ENCODE results near the gene CNBP.

Gene CNBP

DNA sequence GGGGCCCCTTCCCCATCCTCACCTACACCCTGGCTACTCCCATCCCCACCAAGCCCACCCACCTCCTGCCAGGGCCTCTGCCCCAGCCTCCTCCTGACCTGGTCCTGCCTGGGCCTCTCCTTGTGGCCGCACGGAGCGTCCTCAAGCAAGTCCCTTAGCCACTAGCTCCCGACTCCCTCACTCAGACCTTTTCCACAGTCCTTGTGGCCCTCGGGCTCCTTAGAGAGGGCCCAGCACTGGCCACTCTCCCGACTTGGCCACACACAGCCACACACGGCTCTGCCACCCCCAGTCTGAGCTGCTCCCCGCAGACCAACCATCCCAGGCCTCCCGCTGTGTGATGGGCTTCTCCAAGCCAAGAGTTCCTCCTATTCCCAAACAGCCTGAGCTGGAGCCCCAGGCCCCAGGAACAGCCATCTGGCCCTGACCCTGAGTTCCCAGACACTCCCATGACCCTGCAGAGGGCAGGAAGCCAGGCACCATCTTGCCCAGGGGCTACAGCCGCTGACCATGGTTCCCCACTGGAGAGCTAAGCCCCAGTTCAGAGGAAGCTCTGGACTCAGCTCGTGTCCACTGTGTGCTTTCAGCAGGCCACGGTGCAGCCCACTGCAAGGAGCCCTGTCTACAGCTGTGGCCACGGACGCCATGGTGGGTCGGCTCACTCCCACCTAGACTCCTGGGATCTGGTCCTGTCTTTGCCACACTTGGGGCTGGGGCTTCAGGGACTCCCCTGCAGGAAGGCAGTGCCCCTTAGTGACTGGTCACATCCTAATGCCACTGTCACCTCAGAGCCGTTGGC is 55.1 kb downstream of the CNBP start:
- H3K9me3 ChIP-seq (ENCODE audit: control insufficient read depth, low read length), result no peaks in the 10 kb centered on the region
- no peak for DNase-seq (ENCODE audit: low read depth)
- H3K27me3 ChIP-seq (replicated peaks; ENCODE audit: control insufficient read depth, insufficient read depth, low read length), result no peaks in the 10 kb centered on the region
- H3K9ac ChIP-seq (ENCODE audit: low read length), result no peak overlapping the region
- H3K4me1 ChIP-seq (ENCODE audit: control insufficient read depth, insufficient read depth, low read length), result peaks cover 3% of the 10 kb centered on the region
- no peak overlapping the region for H3K4me3 ChIP-seq (ENCODE audit: low read length)
- peaks cover 61% of the 10 kb centered on the region for H3K36me3 ChIP-seq (ENCODE audit: control insufficient read depth, insufficient read depth, low read length, severe bottlenecking)

GRCh38 chr3:129126726-129127280 is 56.9 kb downstream of the CNBP start:
- Histone ChIP-seq H3K36me3 (ENCODE audit: control insufficient read depth, insufficient read depth, low read length, severe bottlenecking) (peaks cover 44% of the 10 kb centered on the region), H3K4me1 (ENCODE audit: control insufficient read depth, insufficient read depth, low read length) (peaks cover 8% of the 10 kb centered on the region), H3K9ac (ENCODE audit: low read length) (no peak overlapping the region), H3K27me3 (replicated peaks; ENCODE audit: control insufficient read depth, insufficient read depth, low read length) (no peaks in the 10 kb centered on the region), H3K9me3 (ENCODE audit: control insufficient read depth, low read length) (no peaks in the 10 kb centered on the region), H3K4me3 (ENCODE audit: low read length) (no peak overlapping the region)
- no peak for DNase-seq (ENCODE audit: low read depth)

DNA sequence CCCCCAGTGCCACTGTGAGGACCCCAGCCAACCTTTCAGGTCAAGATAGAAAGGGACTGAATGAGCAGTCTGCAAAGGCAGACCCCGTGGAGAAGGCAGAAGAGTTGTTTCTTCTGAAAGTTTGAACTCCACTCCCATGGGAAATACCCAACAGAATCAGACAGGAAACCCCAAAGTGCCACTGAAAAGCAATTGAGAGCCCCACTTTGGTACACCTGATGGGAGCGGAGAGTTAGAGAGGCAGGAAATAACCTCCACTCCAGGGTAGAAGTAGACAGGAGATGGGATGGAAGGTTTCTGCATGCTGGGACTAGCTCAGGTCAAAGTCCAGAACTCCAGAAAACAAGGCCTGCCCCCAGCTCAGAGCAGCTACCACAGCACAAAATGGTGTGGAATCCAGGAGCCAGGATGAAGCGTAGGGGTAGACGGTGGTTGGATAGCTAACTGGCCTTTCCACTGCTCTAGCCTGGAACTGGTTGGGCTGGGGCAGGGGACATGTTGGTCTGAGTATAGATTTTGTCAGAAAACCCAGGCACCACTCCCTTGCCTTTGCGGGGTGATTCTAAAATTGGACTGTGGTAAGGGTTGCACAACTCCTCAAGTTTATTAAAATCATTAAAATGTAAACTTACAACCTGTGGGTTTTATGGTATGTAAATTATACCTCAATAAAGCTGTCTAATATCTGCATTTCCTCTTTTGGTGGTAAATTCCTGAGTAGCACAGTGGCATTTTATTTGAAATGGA is 60.2 kb downstream of the CNBP start:
- Histone ChIP-seq H3K4me3 (ENCODE audit: low read length) (no peak overlapping the region), H3K4me1 (ENCODE audit: control insufficient read depth, insufficient read depth, low read length) (peaks cover 23% of the 10 kb centered on the region), H3K9ac (ENCODE audit: low read length) (no peak overlapping the region), H3K27me3 (replicated peaks; ENCODE audit: control insufficient read depth, insufficient read depth, low read length) (no peaks in the 10 kb centered on the region), H3K36me3 (ENCODE audit: control insufficient read depth, insufficient read depth, low read length, severe bottlenecking) (peaks cover 10% of the 10 kb centered on the region), H3K9me3 (ENCODE audit: control insufficient read depth, low read length) (no peaks in the 10 kb centered on the region)
- DNase-seq (ENCODE audit: low read depth), result peak; percentile 58

GRCh38 chr3:129122412-129123011 is 61.2 kb downstream of the CNBP start:
- no peak overlapping the region for H3K9ac ChIP-seq (ENCODE audit: low read length)
- no peaks in the 10 kb centered on the region for H3K9me3 ChIP-seq (ENCODE audit: control insufficient read depth, low read length)
- peaks cover 23% of the 10 kb centered on the region for H3K4me1 ChIP-seq (ENCODE audit: control insufficient read depth, insufficient read depth, low read length)
- H3K36me3 ChIP-seq (ENCODE audit: control insufficient read depth, insufficient read depth, low read length, severe bottlenecking), result peaks cover 10% of the 10 kb centered on the region
- H3K27me3 ChIP-seq (replicated peaks; ENCODE audit: control insufficient read depth, insufficient read depth, low read length), result no peaks in the 10 kb centered on the region
- no peak overlapping the region for H3K4me3 ChIP-seq (ENCODE audit: low read length)
- DNase-seq (ENCODE audit: low read depth), result peak; percentile 41

DNA sequence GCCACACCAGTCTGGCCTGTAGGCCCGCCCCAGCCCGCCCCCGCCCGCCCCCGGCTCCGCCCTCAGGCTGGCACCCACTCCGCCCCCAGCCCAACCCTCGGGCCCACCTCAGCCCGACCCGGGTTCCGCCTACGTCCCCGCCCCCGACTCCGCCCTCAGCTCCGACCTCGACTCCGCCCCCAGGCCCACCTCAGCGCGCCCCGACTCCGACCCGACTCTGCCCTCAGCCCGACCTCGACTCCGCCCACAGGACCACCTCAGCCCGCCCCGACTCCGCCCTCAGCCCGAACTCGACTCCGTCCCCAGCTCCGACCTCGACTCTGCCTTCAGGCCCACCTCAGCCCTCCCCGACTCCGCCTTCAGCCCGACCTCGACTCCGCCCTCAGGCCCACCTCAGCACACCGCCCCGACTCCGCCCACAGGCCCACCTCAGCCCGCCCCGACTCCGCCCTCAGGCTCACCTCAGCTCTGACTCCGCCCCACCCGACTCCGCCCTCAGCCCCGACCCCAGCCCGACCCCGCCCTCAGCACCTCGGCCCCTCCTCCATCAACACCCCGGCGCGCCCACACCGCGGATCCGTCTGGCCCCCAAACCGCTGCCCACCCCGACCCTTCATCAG is 61.8 kb downstream of the CNBP start, which contains the start of gene RAB43:
RAB43 (minus strand) TSS at position 13 of the 620 bp plus-strand sequence. CDS start 315 bp downstream, outside the sequence.
- DNase-seq (ENCODE audit: low read depth), result peak; percentile 91

GRCh38 chr3:129121016-129121791 is 62.5 kb downstream of the CNBP start:
- Histone ChIP-seq H3K27me3 (replicated peaks; ENCODE audit: control insufficient read depth, insufficient read depth, low read length) (no peaks in the 10 kb centered on the region), H3K4me3 (ENCODE audit: low read length) (peak overlapping the region; percentile 88), H3K9me3 (ENCODE audit: control insufficient read depth, low read length) (no peaks in the 10 kb centered on the region), H3K4me1 (ENCODE audit: control insufficient read depth, insufficient read depth, low read length) (peaks cover 32% of the 10 kb centered on the region), H3K9ac (ENCODE audit: low read length) (peak overlapping the region; percentile 92), H3K36me3 (ENCODE audit: control insufficient read depth, insufficient read depth, low read length, severe bottlenecking) (peaks cover 9% of the 10 kb centered on the region)
- no peak for DNase-seq (ENCODE audit: low read depth)

More for the DNA sequence above, 61.8 kb downstream of the CNBP start, which contains the start of gene RAB43:
- Histone ChIP-seq H3K9ac (ENCODE audit: low read length) (peak within 1 kb of the TSS; percentile 92), H3K27me3 (replicated peaks; ENCODE audit: control insufficient read depth, insufficient read depth, low read length) (no peaks in the 10 kb centered on the region), H3K4me1 (ENCODE audit: control insufficient read depth, insufficient read depth, low read length) (peaks cover 25% of the 10 kb centered on the region), H3K9me3 (ENCODE audit: control insufficient read depth, low read length) (no peaks in the 10 kb centered on the region), H3K36me3 (ENCODE audit: control insufficient read depth, insufficient read depth, low read length, severe bottlenecking) (peaks cover 9% of the 10 kb centered on the region), H3K4me3 (ENCODE audit: low read length) (peak within 1 kb of the TSS; percentile 88)

GRCh38 chr3:129120254-129121004 is 63.3 kb downstream of the CNBP start:
- DNase-seq (ENCODE audit: low read depth), result peak; percentile 92
- Histone ChIP-seq H3K4me3 (ENCODE audit: low read length) (peak overlapping the region; percentile 88), H3K4me1 (ENCODE audit: control insufficient read depth, insufficient read depth, low read length) (peaks cover 38% of the 10 kb centered on the region)

DNA sequence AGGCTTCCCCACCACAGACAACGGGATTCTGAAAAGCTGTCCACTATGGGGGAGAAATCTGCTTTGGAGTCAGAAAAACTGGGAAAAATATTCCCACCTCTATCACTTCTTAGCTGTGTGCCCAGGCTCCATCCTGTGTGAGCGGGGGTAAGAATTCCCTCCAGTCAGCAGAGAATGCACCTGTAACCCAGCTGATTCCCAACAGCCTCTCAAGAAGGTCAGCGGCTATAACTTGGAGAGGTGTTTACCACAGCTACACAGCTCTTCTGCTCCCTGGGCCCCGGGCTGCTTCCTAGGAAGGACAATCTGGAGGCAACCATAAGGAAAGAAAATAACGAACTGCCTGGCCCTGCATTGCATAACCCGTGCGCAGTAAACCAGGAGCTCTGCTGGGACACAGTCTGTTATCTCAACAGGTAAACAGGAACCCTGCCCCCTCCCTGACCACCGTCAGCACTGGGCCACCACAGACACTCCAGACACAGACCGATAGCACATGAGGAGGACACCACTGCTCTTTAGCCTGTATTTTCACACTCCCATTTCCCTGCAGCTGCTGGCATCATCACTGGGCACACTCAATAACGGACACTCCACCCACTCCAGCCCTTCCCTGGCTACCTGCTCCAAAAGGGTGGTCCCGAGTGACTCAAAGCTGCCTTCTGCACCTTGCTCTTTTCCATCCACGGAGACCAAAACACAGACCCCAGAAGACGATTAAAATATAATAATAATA is 64.2 kb downstream of the CNBP start:
- DNase-seq (ENCODE audit: low read depth), result no peak
- Histone ChIP-seq H3K4me3 (ENCODE audit: low read length) (peak overlapping the region; percentile 88), H3K9me3 (ENCODE audit: control insufficient read depth, low read length) (no peaks in the 10 kb centered on the region), H3K27me3 (replicated peaks; ENCODE audit: control insufficient read depth, insufficient read depth, low read length) (no peaks in the 10 kb centered on the region), H3K4me1 (ENCODE audit: control insufficient read depth, insufficient read depth, low read length) (peaks cover 38% of the 10 kb centered on the region), H3K36me3 (ENCODE audit: control insufficient read depth, insufficient read depth, low read length, severe bottlenecking) (peaks cover 15% of the 10 kb centered on the region), H3K9ac (ENCODE audit: low read length) (peak overlapping the region; percentile 92)

More at GRCh38 chr3:129120254-129121004, 63.3 kb downstream of the CNBP start:
- Histone ChIP-seq H3K27me3 (replicated peaks; ENCODE audit: control insufficient read depth, insufficient read depth, low read length) (no peaks in the 10 kb centered on the region), H3K9ac (ENCODE audit: low read length) (peak overlapping the region; percentile 92), H3K9me3 (ENCODE audit: control insufficient read depth, low read length) (no peaks in the 10 kb centered on the region), H3K36me3 (ENCODE audit: control insufficient read depth, insufficient read depth, low read length, severe bottlenecking) (peaks cover 9% of the 10 kb centered on the region)

DNA sequence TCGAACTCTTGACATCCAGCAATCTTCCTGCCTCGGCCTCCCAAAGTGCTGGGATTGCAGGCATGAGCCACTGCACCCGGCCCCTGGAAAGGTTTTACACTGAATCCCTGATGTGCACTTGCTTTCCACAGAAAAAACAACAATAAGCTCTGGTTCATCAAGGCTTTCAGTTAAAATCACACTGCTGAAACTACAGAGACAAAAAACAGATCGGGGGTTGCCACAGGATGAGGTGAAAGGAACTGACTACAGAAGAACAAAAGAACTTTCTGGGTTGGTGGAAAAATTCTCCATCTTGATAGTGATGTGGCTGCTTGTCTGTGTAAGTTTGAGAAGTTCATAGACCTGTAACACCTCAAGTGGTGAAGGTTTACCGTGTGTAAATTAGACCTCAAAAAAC is 65.0 kb downstream of the CNBP start:
- Histone ChIP-seq H3K9me3 (ENCODE audit: control insufficient read depth, low read length) (no peaks in the 10 kb centered on the region), H3K4me3 (ENCODE audit: low read length) (no peak overlapping the region), H3K27me3 (replicated peaks; ENCODE audit: control insufficient read depth, insufficient read depth, low read length) (no peaks in the 10 kb centered on the region), H3K4me1 (ENCODE audit: control insufficient read depth, insufficient read depth, low read length) (peaks cover 37% of the 10 kb centered on the region), H3K36me3 (ENCODE audit: control insufficient read depth, insufficient read depth, low read length, severe bottlenecking) (peaks cover 19% of the 10 kb centered on the region), H3K9ac (ENCODE audit: low read length) (peak overlapping the region; percentile 92)
- no peak for DNase-seq (ENCODE audit: low read depth)
